Measurements from ENCODE around the gene JUP.
"Not testable (repeated sequence)": the region's sequence is repeated elsewhere in the genome, so short reads cannot be mapped to it uniquely, and the experiment has no call there.

The JUP gene

GRCh38 chr17:41786227-41787020 lies at the start of gene JUP:
JUP (minus strand) TSS chr17:41786711; CDS start chr17:41771854, 14,857 bp downstream.
- peak; percentile 97 for DNase-seq

DNA sequence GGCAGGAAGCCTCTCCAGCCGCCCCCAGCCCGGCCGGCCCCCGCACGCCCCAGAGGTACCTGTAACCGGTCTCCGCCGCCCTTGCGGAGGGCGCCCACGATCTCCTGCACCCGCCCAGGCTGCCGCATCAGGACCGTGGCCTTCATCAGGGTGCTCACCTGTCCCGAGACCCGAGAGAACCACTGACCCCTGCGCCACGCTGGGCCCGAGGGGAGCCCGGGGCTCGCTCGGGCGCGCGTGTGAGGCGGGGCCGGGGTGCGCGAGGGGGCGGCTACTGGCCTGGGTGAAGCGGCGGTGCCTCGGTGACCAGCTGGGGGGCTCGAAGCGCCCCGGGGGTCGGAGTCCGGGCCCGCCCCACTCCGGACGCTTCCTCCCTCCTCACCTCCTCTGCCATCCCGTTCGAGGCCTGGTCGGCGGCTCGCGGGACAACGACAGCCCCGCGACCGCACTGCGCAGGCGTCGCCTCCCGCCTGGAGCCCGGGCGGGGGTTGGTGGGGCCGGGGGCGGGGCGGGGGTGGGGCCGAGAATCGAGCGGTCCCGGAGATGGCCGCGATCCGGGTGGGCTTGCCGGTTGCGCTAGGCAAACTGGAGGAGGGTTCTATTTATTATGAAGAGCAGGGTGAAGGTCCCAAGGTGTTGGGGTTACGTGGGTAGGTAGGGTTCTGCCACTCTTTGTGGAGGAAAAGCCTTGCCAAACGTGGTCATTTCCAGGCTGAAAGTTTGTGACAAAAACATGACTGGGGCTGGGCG lies 49.5 kb upstream of the JUP start, which contains the start of gene NT5C3B:
TSS of gene NT5C3B (minus strand) at position 433 of the 750 bp plus-strand sequence. CDS start at position 394, 39 bp downstream.
- peak; percentile 36 for DNase-seq

GRCh38 chr17:41835214-41835799 lies 48.8 kb upstream of the JUP start:
- DNase-seq, result peak; percentile 24

GRCh38 chr17:41829961-41830360 lies 43.5 kb upstream of the JUP start:
- DNase-seq, result not testable (repeated sequence)

DNA sequence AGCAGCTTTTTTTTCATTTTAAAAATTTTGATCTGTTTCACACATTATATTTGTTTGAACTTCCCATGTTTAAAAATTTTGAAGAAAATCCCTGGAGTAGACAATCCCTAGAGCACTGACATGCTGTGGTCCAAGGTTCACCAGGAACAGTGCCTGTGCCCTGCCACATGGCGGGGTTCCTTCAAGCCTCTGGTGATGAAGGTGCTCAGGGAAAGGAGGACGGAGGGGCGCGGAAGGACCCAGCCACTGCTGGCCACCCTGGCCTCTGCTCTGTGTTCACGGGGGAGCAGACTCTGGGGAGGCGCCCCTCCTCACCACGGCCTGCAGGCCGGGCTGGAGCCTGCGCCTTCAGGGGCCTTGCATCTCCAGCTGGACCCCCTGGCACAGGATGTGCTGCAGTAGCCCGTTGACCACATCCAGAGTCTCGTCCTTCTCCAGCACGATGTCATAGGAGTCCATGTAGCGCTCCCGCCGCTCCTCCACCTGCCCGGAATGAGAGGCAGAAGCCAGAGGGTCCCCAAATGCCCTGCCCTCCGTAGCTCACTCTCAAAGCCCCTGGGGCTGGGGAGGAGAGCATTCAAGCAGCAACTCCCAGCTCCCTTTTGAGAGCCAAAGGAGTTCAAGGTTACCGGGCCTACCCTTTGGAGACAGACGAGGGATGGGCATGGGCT lies 38.8 kb upstream of the JUP start:
- no peak for DNase-seq

GRCh38 chr17:41824086-41824485 lies 37.6 kb upstream of the JUP start:
- no peak for DNase-seq

GRCh38 chr17:41823580-41823979 lies 37.1 kb upstream of the JUP start:
- no peak for DNase-seq

DNA sequence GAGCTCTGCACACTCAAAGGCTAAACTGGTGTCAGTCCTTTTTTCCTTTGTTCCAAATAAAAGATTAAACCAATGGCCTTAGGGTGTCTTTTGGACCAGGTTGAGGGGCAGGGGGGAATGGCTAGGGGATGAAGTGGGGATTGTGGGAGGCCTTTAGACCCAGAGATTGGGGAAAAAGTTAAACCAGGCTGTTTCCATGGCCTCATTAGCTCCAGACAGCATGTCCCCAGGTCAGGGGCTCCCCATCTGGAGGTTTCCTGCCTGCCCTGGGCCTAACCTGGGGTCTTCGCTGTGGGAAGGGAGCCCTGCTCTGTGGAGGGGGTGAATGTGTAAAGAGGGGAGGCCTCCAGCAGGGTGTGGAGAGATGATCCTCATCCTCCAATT lies 36.6 kb upstream of the JUP start:
- no peak for DNase-seq

DNA sequence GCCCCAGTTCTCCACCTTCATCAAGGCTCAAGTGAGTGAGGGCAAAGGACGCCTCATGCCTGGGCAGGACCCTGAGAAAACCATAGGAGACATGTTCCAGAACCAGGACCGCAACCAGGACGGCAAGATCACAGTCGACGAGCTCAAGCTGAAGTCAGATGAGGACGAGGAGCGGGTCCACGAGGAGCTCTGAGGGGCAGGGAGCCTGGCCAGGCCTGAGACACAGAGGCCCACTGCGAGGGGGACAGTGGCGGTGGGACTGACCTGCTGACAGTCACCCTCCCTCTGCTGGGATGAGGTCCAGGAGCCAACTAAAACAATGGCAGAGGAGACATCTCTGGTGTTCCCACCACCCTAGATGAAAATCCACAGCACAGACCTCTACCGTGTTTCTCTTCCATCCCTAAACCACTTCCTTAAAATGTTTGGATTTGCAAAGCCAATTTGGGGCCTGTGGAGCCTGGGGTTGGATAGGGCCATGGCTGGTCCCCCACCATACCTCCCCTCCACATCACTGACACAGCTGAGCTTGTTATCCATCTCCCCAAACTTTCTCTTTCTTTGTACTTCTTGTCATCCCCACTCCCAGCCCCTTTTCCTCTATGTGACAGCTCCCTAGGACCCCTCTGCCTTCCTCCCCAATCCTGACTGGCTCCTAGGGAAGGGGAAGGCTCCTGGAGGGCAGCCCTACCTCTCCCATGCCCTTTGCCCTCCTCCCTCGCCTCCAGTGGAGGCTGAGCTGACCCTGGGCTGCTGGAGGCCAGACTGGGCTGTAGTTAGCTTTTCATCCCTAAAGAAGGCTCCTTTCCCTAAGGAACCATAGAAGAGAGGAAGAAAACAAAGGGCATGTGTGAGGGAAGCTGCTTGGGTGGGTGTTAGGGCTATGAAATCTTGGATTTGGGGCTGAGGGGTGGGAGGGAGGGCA lies 36.0 kb upstream of the JUP start:
- DNase-seq, result no peak

DNA sequence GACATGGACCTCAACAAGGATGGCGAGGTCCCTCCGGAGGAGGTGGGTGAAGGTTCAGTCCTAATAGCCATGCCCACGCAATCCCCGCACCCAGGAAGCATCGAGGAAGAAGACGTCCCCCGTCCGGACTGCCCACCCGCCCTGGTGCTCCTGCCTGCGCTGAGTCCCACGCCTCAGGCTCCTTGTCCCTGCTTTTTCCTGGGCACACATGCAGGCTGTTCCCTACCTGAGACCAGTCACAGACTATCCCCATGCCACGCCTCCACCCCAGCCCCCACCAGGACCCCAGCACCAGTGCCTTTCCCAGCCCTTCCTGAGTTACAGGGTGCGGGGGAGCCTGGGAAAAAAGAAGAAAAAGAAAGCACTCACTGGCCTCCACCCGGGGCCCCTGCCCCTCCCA lies 35.3 kb upstream of the JUP start:
- DNase-seq, result no peak

DNA sequence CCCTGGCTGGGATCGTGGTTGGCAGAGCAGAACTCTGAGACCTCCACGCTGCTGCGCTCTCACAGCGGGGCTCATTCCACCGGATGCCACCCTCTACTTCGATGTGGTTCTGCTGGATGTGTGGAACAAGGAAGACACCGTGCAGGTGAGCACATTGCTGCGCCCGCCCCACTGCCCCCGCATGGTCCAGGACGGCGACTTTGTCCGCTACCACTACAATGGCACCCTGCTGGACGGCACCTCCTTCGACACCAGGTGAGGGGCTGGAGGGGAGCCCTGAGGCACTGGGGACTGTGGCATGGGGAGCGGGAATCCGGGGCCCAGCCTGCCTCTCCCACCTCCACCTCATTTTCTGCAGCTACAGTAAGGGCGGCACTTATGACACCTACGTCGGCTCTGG lies 31.5 kb upstream of the JUP start:
- DNase-seq, result no peak

DNA sequence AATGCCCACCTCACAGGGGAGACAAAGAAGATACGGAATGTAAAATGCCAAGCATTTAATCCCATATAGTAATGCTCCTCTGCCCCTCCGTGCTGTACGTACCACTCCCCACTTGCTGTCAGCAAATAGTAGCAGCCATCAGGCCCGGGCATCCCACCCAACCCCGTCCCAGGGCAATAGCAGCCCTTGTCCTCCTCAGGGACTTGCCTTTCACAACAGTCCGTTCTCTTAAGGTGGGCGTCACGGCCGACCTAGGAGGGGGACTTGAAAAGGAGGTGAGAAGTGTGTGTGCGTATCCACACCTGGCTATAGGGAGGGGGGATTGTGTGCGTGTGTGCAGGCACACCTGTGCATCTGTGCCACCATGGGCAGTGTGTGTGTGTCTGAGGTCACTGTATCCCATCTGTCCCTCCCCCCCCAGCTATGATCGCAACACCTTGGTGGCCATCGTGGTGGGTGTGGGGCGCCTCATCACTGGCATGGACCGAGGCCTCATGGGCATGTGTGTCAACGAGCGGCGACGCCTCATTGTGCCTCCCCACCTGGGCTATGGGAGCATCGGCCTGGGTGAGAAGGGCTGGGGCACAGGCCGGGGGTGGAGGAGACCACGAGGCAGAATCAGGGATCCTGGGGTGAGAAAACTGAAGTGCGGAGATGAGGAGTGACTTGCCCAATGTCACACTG lies 30.3 kb upstream of the JUP start:
- no peak for DNase-seq

DNA sequence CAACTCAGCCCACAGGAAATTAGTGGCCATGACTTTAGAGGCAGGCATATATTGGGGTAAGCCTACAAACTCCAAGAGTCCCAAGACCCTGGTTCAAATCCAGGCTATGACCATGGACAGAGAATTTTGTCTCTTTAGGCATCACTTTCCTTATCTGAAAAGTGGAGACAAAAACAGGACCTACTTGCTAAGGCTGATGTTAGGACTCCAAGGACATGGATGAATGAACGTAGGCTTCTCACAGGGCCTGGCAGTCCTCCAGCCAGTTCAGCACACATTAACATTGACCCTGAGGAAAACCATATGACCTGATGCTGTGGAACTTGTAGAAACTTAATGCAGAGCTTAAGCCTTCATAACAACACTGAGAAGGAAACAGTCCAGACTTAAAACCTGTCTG lies 27.7 kb upstream of the JUP start:
- DNase-seq, result no peak

DNA sequence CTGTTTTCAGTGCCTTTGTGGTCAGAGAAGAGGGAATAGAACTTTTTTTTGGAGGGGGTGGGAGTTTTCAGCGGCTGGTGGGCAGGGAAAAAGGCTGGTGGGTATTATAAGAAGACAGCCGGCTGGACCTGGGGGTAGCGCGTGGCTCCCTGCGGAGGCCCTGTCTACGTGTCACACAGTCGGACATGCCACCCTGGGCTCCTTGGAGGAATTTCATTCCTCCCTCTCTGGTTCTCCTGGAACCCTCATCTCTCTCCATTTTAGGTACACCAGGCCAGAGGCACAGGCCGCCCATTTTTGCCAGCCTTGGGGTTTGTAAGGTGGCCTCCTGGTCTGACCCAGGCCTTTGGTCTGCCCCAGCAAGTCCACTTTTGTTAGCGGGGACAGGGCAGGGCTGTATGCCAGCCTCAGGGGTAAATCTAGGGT lies 27.2 kb upstream of the JUP start:
- no peak for DNase-seq

GRCh38 chr17:41813152-41813680 lies 26.7 kb upstream of the JUP start:
- DNase-seq, result no peak

- DNase-seq, result no peak
Measured at GRCh38 chr17:41812381-41813151, 26.1 kb upstream of the JUP start, which contains the start of gene FKBP10. FKBP10 (plus strand) TSS chr17:41813004; CDS start chr17:41813035, 31 bp downstream.

- peak; percentile 64 for DNase-seq
Measured at GRCh38 chr17:41811549-41812380, 25.3 kb upstream of the JUP start, which contains the start of gene P3H4. P3H4 (minus strand) TSS chr17:41811949; CDS start chr17:41811915, 34 bp downstream.

GRCh38 chr17:41810659-41811548 lies 24.4 kb upstream of the JUP start:
- no peak for DNase-seq

Data from suppressor macrophage treated with lipopolysaccharide for 4 hours (primary cell).